K562 (cell line): ENCODE results near the gene IQCN. TPM values are rescaled to one million over a fixed set of nuclear protein-coding genes. Genes with fewer than 3 reads are reported as not detected.

ENCODE experiments used
- ARID4B ChIP-seq: sonication (generic); formaldehyde crosslinking; IDR thresholded peaks from 2 replicates; pipeline ENCODE4 v1.8.0; 2022; ENCODE audit warnings: mild to moderate bottlenecking, missing genetic modification reagents
- CBX1 ChIP-seq: sonication (generic); IDR thresholded peaks from 2 replicates; pipeline ENCODE4 v1.6.1; 2016; ENCODE audit warnings: antibody characterized with exemption, low read depth, mild to moderate bottlenecking
- DEAF1 ChIP-seq: fragments of 450-650 bp; formaldehyde crosslinking; IDR thresholded peaks from 2 replicates; pipeline ENCODE4 v1.4.0; 2020; ENCODE audit warnings: mild to moderate bottlenecking, moderate library complexity
- FOXO4 ChIP-seq: fragments of 450-650 bp; formaldehyde crosslinking; IDR thresholded peaks from 2 replicates; pipeline ENCODE4 v1.4.0; 2020; ENCODE audit warnings: mild to moderate bottlenecking, moderate library complexity
- FOXP1 ChIP-seq: sonication (generic); formaldehyde crosslinking; IDR thresholded peaks from 2 replicates; pipeline ENCODE4 v1.8.0; 2022; ENCODE audit warnings: mild to moderate bottlenecking, missing genetic modification reagents
- GTF2A2 ChIP-seq: IDR thresholded peaks from 2 replicates; pipeline ENCODE4 v1.6.1; 2016; ENCODE audit warnings: mild to moderate bottlenecking, missing genetic modification characterization, missing compliant biosample characterization
- HBP1 ChIP-seq: fragments of 450-650 bp; formaldehyde crosslinking; IDR thresholded peaks from 2 replicates; pipeline ENCODE4 v1.4.0; 2022; ENCODE audit warnings: missing genetic modification characterization
- HDAC8 ChIP-seq: fragments of 450-650 bp; IDR thresholded peaks from 2 replicates; pipeline ENCODE4 v1.6.1; 2016; ENCODE audit warnings: mild to moderate bottlenecking, missing genetic modification characterization, moderate library complexity, missing compliant biosample characterization
- IRF2 ChIP-seq: sonication (generic); formaldehyde crosslinking; IDR thresholded peaks from 2 replicates; pipeline ENCODE4 v1.8.1; 2022; ENCODE audit warnings: mild to moderate bottlenecking, missing genetic modification reagents
- L3MBTL2 ChIP-seq: fragments of 450-650 bp; IDR thresholded peaks from 2 replicates; pipeline ENCODE4 v1.6.1; 2016; ENCODE audit warnings: mild to moderate bottlenecking, moderate library complexity
- NR2F6 ChIP-seq: fragments of 450-650 bp; formaldehyde crosslinking; IDR thresholded peaks from 2 replicates; pipeline ENCODE4 v1.4.0; 2020; ENCODE audit warnings: mild to moderate bottlenecking
- NR4A1 ChIP-seq, 2 experiments: fragments of 250-450 bp in 1 of 2; fragments of 450-650 bp in 1 of 2; sonication (Bioruptor Pico) in 1 of 2; IDR thresholded peaks; 2 replicates each; pipeline versions ENCODE4 v1.4.0 to v1.6.1; 2016 to 2020; ENCODE audit warnings: mild to moderate bottlenecking in 2 of 2, missing compliant biosample characterization in 1 of 2, missing genetic modification characterization in 1 of 2, moderate library complexity in 1 of 2
- PTBP1 ChIP-seq: fragments of 200-400 bp; formaldehyde crosslinking; IDR thresholded peaks from 2 replicates; pipeline ENCODE4 v1.6.1; 2017; ENCODE audit warnings: low read depth, low read length
- RBM22 ChIP-seq: fragments of 200-400 bp; formaldehyde crosslinking; IDR thresholded peaks from 2 replicates; pipeline ENCODE4 v1.6.1; 2018; ENCODE audit warnings: low read length, low read depth; ENCODE audit not compliant: poor library complexity, severe bottlenecking
- SETDB1 ChIP-seq: IDR thresholded peaks from one replicate; pipeline ENCODE4 v1.6.1; 2012; ENCODE audit warnings: low read length, control low read depth, inconsistent platforms
- TBP ChIP-seq: optimal IDR thresholded peaks from 2 replicates; pipeline ENCODE3; 2011; ENCODE audit warnings: low read depth, low read length, improper control_type of control experiment
- ZNF23 ChIP-seq: fragments of 250-450 bp; sonication (Bioruptor Pico); IDR thresholded peaks from 2 replicates; pipeline ENCODE4 v1.4.0; 2020; ENCODE audit warnings: mild to moderate bottlenecking
- polyA plus RNA-seq, 8 experiments: library from polyadenylated mRNA; depleted of rRNA in 4 of 8; stranded (reverse) in 5 of 8; unstranded in 3 of 8; fragments of >200 nt; fragmentation: Nextera tagmentation in 2 of 8; fragmentation: Illumina TruSeq in 1 of 8; extraction: Ambion mirVana in 2 of 8; extraction: Trizol in 1 of 8; gene quantifications; 2 replicates each; pipeline versions ENCODE4 v1.2.1 to v1.2.3, GENCODE V29; 2011 to 2014; ENCODE audit warnings: inconsistent platforms in 1 of 8, missing spikeins in 1 of 8
- total RNA-seq, 7 experiments: library from RNA; depleted of rRNA in 6 of 7; stranded (reverse); fragments of >200 nt in 6 of 7; fragmentation: Illumina TruSeq in 2 of 7; extraction: Trizol in 2 of 7; gene quantifications; 2 replicates each; pipeline versions ENCODE4 v1.2.1 to v1.2.3, GENCODE V29; 2011 to 2021; ENCODE audit warnings: low replicate concordance in 1 of 7

Gene IQCN
- total and polyA plus RNA-seq, 9 of the 15 experiments (the other 6 are each of a cell fraction or from before 2014, with no cell fraction given): 0.01 to 0.07 (median 0.04) TPM; not detected in 3

- TF ChIP-seq DEAF1 (CRISPR knock-in tag): no peak; the same call in 1 of the 2 replicates
- no peak for TF ChIP-seq IRF2
- peak; percentile 76; the same call in 1 of the 2 replicates for TF ChIP-seq NR2F6 (CRISPR knock-in tag)
- TF ChIP-seq ARID4B (CRISPR knock-in tag): no peak; the same call in 1 of the 2 replicates
- no peak for TF ChIP-seq NR4A1 (CRISPR knock-in tag; IDR thresholded peaks at IDR 0.05)
- peak; percentile 55; the same call in 1 of the 2 replicates for TF ChIP-seq NR4A1 (tag; IDR thresholded peaks at IDR 0.05)
- peak; percentile 81 for TF ChIP-seq FOXP1 (CRISPR knock-in tag)
- TF ChIP-seq SETDB1: no peak
- TF ChIP-seq CBX1: peak; percentile 90; the same call in 1 of the 2 replicates
- TF ChIP-seq HBP1: peak; percentile 83
- no peak for TF ChIP-seq FOXO4
- peak; percentile 49; the same call in 1 of the 2 replicates for TF ChIP-seq L3MBTL2
- TF ChIP-seq RBM22: no peak
- TF ChIP-seq PTBP1: no peak
- no peak for TF ChIP-seq HDAC8 (tag)
- peak; percentile 62 for TF ChIP-seq TBP
- no peak for TF ChIP-seq GTF2A2 (tag)
- TF ChIP-seq ZNF23 (CRISPR knock-in tag): no peak
Measured at GRCh38 chr19:18223860-18224524, 50.3 kb downstream of the IQCN start (continued).
